B cell (primary cell): ENCODE results near the gene TRIM15. TPM values are rescaled to one million over a fixed set of nuclear protein-coding genes. Genes with fewer than 3 reads are reported as not detected.

Source experiments
- ATAC-seq: fragments of 200-7000 bp; cut with Tn5 transposase; one replicate; pipeline ENCODE4 v1.10.0; 2021; ENCODE audit warnings: low read depth, mild to moderate bottlenecking, moderate number of reproducible peaks, moderate library complexity
- CTCF ChIA-PET: fragments of 350-600 bp; sonication (Branson Sonifier 250); formaldehyde crosslinking; loops from one replicate; lab custom pipeline; 2021; ENCODE audit warnings: antibody characterized with exemption, inconsistent platforms; lab: Charles Lee
- POLR2A ChIA-PET: fragments of 350-600 bp; sonication (Branson Sonifier 250); formaldehyde crosslinking; loops from one replicate; lab custom pipeline; 2021; ENCODE audit warnings: antibody characterized with exemption; lab: Charles Lee
- DNase-seq: peaks from one replicate; pipeline ENCODE4 v3.0.0; 2013
- H2AFZ ChIP-seq: 2 replicates; pipeline ENCODE4 v1.6.1; 2012; ENCODE audit warnings: mild to moderate bottlenecking, low read depth, low read length; ENCODE audit not compliant: insufficient read depth, poor library complexity, severe bottlenecking
- H3K27ac ChIP-seq, 2 donors: 1 replicate in 1 of 2; 2 replicates in 1 of 2; pipeline ENCODE4 v1.5.1; 2012 to 2013; ENCODE audit warnings: low read length in 2 of 2, mild to moderate bottlenecking in 2 of 2, moderate library complexity in 1 of 2
- H3K27me3 ChIP-seq, 4 experiments: fragments of 200-600 bp in 1 of 4; sonication (generic) in 1 of 4; replicated peaks in 1 of 4; 1 replicate in 2 of 4; 2 replicates in 2 of 4; pipeline versions ENCODE4 v1.6.1 to v1.7.0; 2013 to 2016; ENCODE audit warnings: low read length in 3 of 4, mild to moderate bottlenecking in 2 of 4, mixed read lengths in 1 of 4, moderate library complexity in 1 of 4; ENCODE audit not compliant: insufficient read depth in 4 of 4, control insufficient read depth in 3 of 4; ENCODE audit errors: control extremely low read depth in 1 of 4
- H3K36me3 ChIP-seq, 2 experiments: replicated peaks in 1 of 2; 1 replicate in 1 of 2; 2 replicates in 1 of 2; pipeline versions ENCODE4 v1.6.1 to v1.7.1; 2013; ENCODE audit warnings: low read length in 1 of 2; ENCODE audit not compliant: insufficient read depth in 2 of 2, control insufficient read depth in 1 of 2; ENCODE audit errors: control extremely low read depth in 1 of 2, extremely low read depth in 1 of 2
- H3K4me1 ChIP-seq, 2 donors: fragments of 200-600 bp in 1 of 2; sonication (generic) in 1 of 2; 1 replicate in 1 of 2; 2 replicates in 1 of 2; pipeline versions ENCODE4 v1.5.1 to v1.6.1; 2013 to 2017; ENCODE audit warnings: low read length in 2 of 2; ENCODE audit not compliant: control insufficient read depth in 2 of 2, insufficient read depth in 2 of 2
- H3K4me2 ChIP-seq: replicated peaks from 2 replicates; pipeline ENCODE3; 2012; ENCODE audit warnings: mild to moderate bottlenecking, low read depth, low read length; ENCODE audit not compliant: poor library complexity, severe bottlenecking
- H3K4me3 ChIP-seq, 5 experiments: fragments of 200-600 bp in 1 of 5; sonication (generic) in 1 of 5; 1 replicate in 3 of 5; 2 replicates in 2 of 5; pipeline versions ENCODE4 v1.5.1 to v1.7.0; 2011 to 2016; ENCODE audit warnings: low read length in 4 of 5, mild to moderate bottlenecking in 4 of 5, low read depth in 2 of 5, control low read depth in 1 of 5, moderate library complexity in 1 of 5; ENCODE audit not compliant: insufficient read depth in 1 of 5; ENCODE audit errors: control extremely low read depth in 1 of 5, extremely low read depth in 1 of 5
- H3K79me2 ChIP-seq: fragments of 200-600 bp; sonication (generic); one replicate; pipeline ENCODE4 v1.6.0; 2016; ENCODE audit warnings: low read length; ENCODE audit not compliant: control insufficient read depth, insufficient read depth
- H3K9ac ChIP-seq: fragments of 200-600 bp; sonication (generic); 2 replicates; pipeline ENCODE4 v1.6.1; 2017; ENCODE audit warnings: mild to moderate bottlenecking, low read length, moderate library complexity
- H3K9me3 ChIP-seq, 3 donors: one replicate each; pipeline versions ENCODE4 v1.6.1 to v1.7.1; 2013; ENCODE audit warnings: low read length in 2 of 3; ENCODE audit not compliant: control insufficient read depth in 2 of 3, insufficient read depth in 1 of 3; ENCODE audit errors: control extremely low read depth in 1 of 3
- H4K20me1 ChIP-seq: 2 replicates; pipeline ENCODE4 v1.6.0; 2012; ENCODE audit warnings: mild to moderate bottlenecking, low read length; ENCODE audit not compliant: insufficient read depth, control insufficient read depth, poor library complexity, severe bottlenecking
- H3K27ac Mint-ChIP-seq: one replicate; pipeline ENCODE4 v1.8.0; 2021; ENCODE audit warnings: mixed read lengths
- H3K27me3 Mint-ChIP-seq: one replicate; pipeline ENCODE4 v1.8.0; 2021; ENCODE audit warnings: mixed read lengths
- H3K4me1 Mint-ChIP-seq: one replicate; pipeline ENCODE4 v1.8.0; 2021; ENCODE audit warnings: mixed read lengths
- H3K4me3 Mint-ChIP-seq: one replicate; pipeline ENCODE4 v1.8.0; 2021; ENCODE audit warnings: mixed read lengths
- H3K9me3 Mint-ChIP-seq: one replicate; pipeline ENCODE4 v1.8.0; 2022; ENCODE audit warnings: mixed read lengths; ENCODE audit not compliant: insufficient read depth
- CTCF ChIP-seq: fragments of 200-600 bp; IDR thresholded peaks from one replicate; pipeline ENCODE4 v1.8.0; 2022; ENCODE audit warnings: antibody characterized with exemption, mild to moderate bottlenecking
- EZH2 ChIP-seq: IDR thresholded peaks from 2 replicates; pipeline ENCODE4 v1.6.1; 2012; ENCODE audit warnings: borderline replicate concordance, low read depth, mild to moderate bottlenecking, moderate library complexity, low read length; ENCODE audit not compliant: insufficient read depth, poor library complexity, severe bottlenecking
- WGBS: methylation state at CpG from one replicate; pipeline ENCODE4 v1.1.5; 2013; ENCODE audit warnings: missing lambda C conversion rate; ENCODE audit not compliant: insufficient coverage; 5-methylcytosine and 5-hydroxymethylcytosine counted together
- intact Hi-C: fragments of 100-400 bp; cut with micrococcal nuclease; formaldehyde crosslinking; loops from one replicate; pipeline ENCODE4 v1.10.0; 2022
- polyA plus RNA-seq: library from polyadenylated mRNA; depleted of rRNA; stranded (reverse); fragments of >200 nt; gene quantifications from 2 replicates; pipeline ENCODE4 v1.2.3, GENCODE V29; 2012
- total RNA-seq, 2 donors: library from RNA; stranded (reverse); fragments of 120-200 nt in 1 of 2; gene quantifications; 1 replicate in 1 of 2; 2 replicates in 1 of 2; pipeline versions ENCODE4 v1.2.3 to v1.2.4, GENCODE V29; 2013 to 2022

Gene TRIM15
- total and polyA plus RNA-seq, 2 donors (not counting 1 experiment from before 2014, with no cell fraction given): not detected

- CTCF ChIA-PET: interaction anchor here (0.7 to 1.9 kb wide), 5 partner anchors 9 to 241 kb away, joined by 3 to 8 read pairs (median 3); no protein-coding TSS in a partner anchor
- Histone ChIP-seq H3K36me3 (peaks cover 0 to 8% of the 10 kb centered on the region in 2 experiments), H4K20me1 (peaks cover 31% of the 10 kb centered on the region), H3K4me1 (peaks cover 40 to 47% of the 10 kb centered on the region in 2 donors), H3K9me3 (no peaks in the 10 kb centered on the region), H2AFZ (peak within 1 kb of the TSS; percentile 79), H3K4me3 (peak within 1 kb of the TSS; percentile 93 to 100 (median 98)), H3K4me2 (peak within 1 kb of the TSS; percentile 89), H3K9ac (peak within 1 kb of the TSS; percentile 92), H3K79me2 (peaks cover 52% of the 10 kb centered on the region), H3K27ac (peak within 1 kb of the TSS; percentile 98 to 100), H3K27me3 (no peaks in the 10 kb centered on the region)
- intact Hi-C loops: loop anchor here (1.0 to 10.0 kb wide), 7 partner anchors 12 to 1442 kb away; partner anchors contain the start of genes APOM, BAG6, PPP1R11 and RPP21
- ATAC-seq (peak; percentile 87), DNase-seq (peak; percentile 99)
- Mint-ChIP-seq H3K4me3 (peak within 1 kb of the TSS; percentile 90), H3K9me3 (no peaks in the 10 kb centered on the region), H3K27me3 (no peaks in the 10 kb centered on the region), H3K27ac (peak within 1 kb of the TSS; percentile 100), H3K4me1 (peaks cover 59% of the 10 kb centered on the region)
- POLR2A ChIA-PET: interaction anchor here (0.9 to 1.9 kb wide), 4 partner anchors 9 to 152 kb away, joined by 4 to 5 read pairs (median 4); partner anchors contain the start of genes POLR1H and TRIM39
- 0% methylated on average over 49 of the region's 59 CpGs for WGBS
- TF ChIP-seq EZH2 (no peak), CTCF (no peak)
Measured at GRCh38 chr6:30212865-30213666, 49.7 kb downstream of the TRIM15 start, which contains the start of gene TRIM26. TRIM26 (minus strand) TSS chr6:30213406; CDS start chr6:30199103, 14,303 bp downstream.
